SK-N-SH (cell line): ENCODE data around the gene ADD1. TPM values are rescaled to one million over a fixed set of nuclear protein-coding genes. Genes with fewer than 3 reads are reported as not detected.
"Not testable (repeated sequence)": the region's sequence is repeated elsewhere in the genome, so short reads cannot be mapped to it uniquely, and the experiment has no call there.

ENCODE experiments used
- CTCF ChIA-PET: fragments of 300-600, 350-600 bp; formaldehyde crosslinking; extraction: SDS; loops from one replicate; lab custom pipeline; 2021; lab: Yijun Ruan, JAX
- POLR2A ChIA-PET: fragments of 350-600 bp; sonication (Branson Sonifier 250); formaldehyde crosslinking; extraction: SDS; loops from one replicate; lab custom pipeline; 2020; ENCODE audit warnings: antibody characterized with exemption, inconsistent platforms; lab: Yijun Ruan, JAX
- DNase-seq: peaks from one replicate; pipeline ENCODE4 v3.0.0; 2012
- H2AFZ ChIP-seq: fragments of 200-600 bp; sonication (generic); 2 replicates; pipeline ENCODE4 v1.8.1; 2016; ENCODE audit warnings: antibody characterized with exemption, mild to moderate bottlenecking, low read depth
- H3F3A ChIP-seq: fragments of 200-600 bp; sonication (generic); replicated peaks from 2 replicates; pipeline ENCODE3; 2016; ENCODE audit warnings: antibody characterized with exemption, mild to moderate bottlenecking; ENCODE audit not compliant: insufficient read depth
- H3K27ac ChIP-seq, 2 experiments: fragments of 200-500 bp in 1 of 2; fragments of 200-600 bp in 1 of 2; sonication (Bioruptor generic) in 1 of 2; sonication (generic), shearing (Covaris generic) in 1 of 2; 2 replicates each; pipeline versions ENCODE4 v1.5.1 to v1.6.1; 2014 to 2016; ENCODE audit warnings: low read depth in 2 of 2, inconsistent platforms in 1 of 2, low read length in 1 of 2, mild to moderate bottlenecking in 1 of 2, mixed read lengths in 1 of 2
- H3K27me3 ChIP-seq: fragments of 200-600 bp; sonication (generic), shearing (Covaris generic); 2 replicates; pipeline ENCODE4 v1.6.1; 2016; ENCODE audit warnings: mixed run types; ENCODE audit not compliant: insufficient read depth
- H3K36me3 ChIP-seq, 2 experiments: fragments of 200-500 bp in 1 of 2; fragments of 200-600 bp in 1 of 2; sonication (Bioruptor generic) in 1 of 2; sonication (generic) in 1 of 2; replicated peaks in 1 of 2; 2 replicates each; pipeline versions ENCODE3 to v1.5.1; 2014 to 2016; ENCODE audit warnings: low read length in 1 of 2, mild to moderate bottlenecking in 1 of 2; ENCODE audit not compliant: insufficient read depth in 2 of 2, control insufficient read depth in 1 of 2
- H3K4me1 ChIP-seq, 2 experiments: fragments of 200-500 bp in 1 of 2; fragments of 200-600 bp in 1 of 2; sonication (Bioruptor generic) in 1 of 2; sonication (generic), shearing (Covaris generic) in 1 of 2; 2 replicates each; pipeline versions ENCODE4 v1.5.1 to v1.6.1; 2014 to 2016; ENCODE audit warnings: low read depth in 1 of 2, low read length in 1 of 2, mixed run types in 1 of 2; ENCODE audit not compliant: insufficient read depth in 2 of 2, control insufficient read depth in 1 of 2
- H3K4me2 ChIP-seq: fragments of 200-600 bp; sonication (generic), shearing (Covaris generic); 2 replicates; pipeline ENCODE4 v1.6.1; 2017; ENCODE audit warnings: mixed run types
- H3K4me3 ChIP-seq, 2 experiments: fragments of 200-500 bp in 1 of 2; fragments of 200-600 bp in 1 of 2; sonication (Bioruptor generic) in 1 of 2; sonication (generic), shearing (Covaris generic) in 1 of 2; 2 replicates each; pipeline versions ENCODE4 v1.5.1 to v1.8.1; 2014 to 2016; ENCODE audit warnings: low read depth in 2 of 2, inconsistent platforms in 1 of 2, low read length in 1 of 2, mild to moderate bottlenecking in 1 of 2, mixed read lengths in 1 of 2, moderate library complexity in 1 of 2
- H3K79me2 ChIP-seq: fragments of 200-600 bp; sonication (generic); 2 replicates; pipeline ENCODE4 v1.8.1; 2017; ENCODE audit warnings: mild to moderate bottlenecking; ENCODE audit not compliant: insufficient read depth
- H3K9ac ChIP-seq: fragments of 200-600 bp; sonication (generic); 2 replicates; pipeline ENCODE4 v1.6.1; 2017; ENCODE audit warnings: mixed run types
- H3K9me2 ChIP-seq: fragments of 200-600 bp; sonication (generic); 2 replicates; pipeline ENCODE4 v1.6.1; 2017; ENCODE audit warnings: mixed run types
- H3K9me3 ChIP-seq: fragments of 200-600 bp; sonication (generic); 2 replicates; pipeline ENCODE4 v1.6.1; 2017; ENCODE audit warnings: mixed run types, mild to moderate bottlenecking, moderate library complexity
- H4K20me1 ChIP-seq: fragments of 200-600 bp; sonication (generic); 2 replicates; pipeline ENCODE4 v1.6.1; 2017; ENCODE audit warnings: mild to moderate bottlenecking, mixed run types; ENCODE audit not compliant: insufficient read depth
- EZH2phosphoT487 ChIP-seq: fragments of 200-600 bp; sonication (generic); IDR thresholded peaks from 2 replicates; pipeline ENCODE4 v1.6.1; 2017; ENCODE audit warnings: low read depth, mixed run types, mild to moderate bottlenecking, antibody characterized with exemption, moderate library complexity, borderline replicate concordance
- FOXM1 ChIP-seq: IDR thresholded peaks from 2 replicates; pipeline ENCODE4 v1.4.0; 2012; ENCODE audit warnings: low read depth, mild to moderate bottlenecking
- IRF3 ChIP-seq: fragments of 150-350 bp; IDR thresholded peaks from 2 replicates; pipeline ENCODE4 v1.6.1; 2016; ENCODE audit warnings: mild to moderate bottlenecking, low read depth, low read length
- POLR2AphosphoS5 ChIP-seq: IDR thresholded peaks from 2 replicates; pipeline ENCODE4 v1.6.1; 2012; ENCODE audit warnings: low read depth, low read length
- RCOR1 ChIP-seq: fragments of 150-350 bp; IDR thresholded peaks from 2 replicates; pipeline ENCODE4 v1.6.1; 2017; ENCODE audit warnings: antibody characterized with exemption, low read length
- RXRA ChIP-seq: IDR thresholded peaks from 2 replicates; pipeline ENCODE4 v1.4.0; 2012; ENCODE audit warnings: low read depth, mild to moderate bottlenecking, borderline replicate concordance
- USF1 ChIP-seq: IDR thresholded peaks from 2 replicates; pipeline ENCODE4 v1.4.0; 2012; ENCODE audit warnings: low read depth, borderline replicate concordance
- YY1 ChIP-seq: IDR thresholded peaks from 2 replicates; pipeline ENCODE4 v1.4.0; 2012; ENCODE audit warnings: low read depth, mild to moderate bottlenecking
- WGBS: methylation state at CpG from one replicate; pipeline ENCODE4 v1.1.6; 2017; ENCODE audit warnings: low lambda C conversion rate; 5-methylcytosine and 5-hydroxymethylcytosine counted together
- polyA plus RNA-seq, 3 experiments: library from polyadenylated mRNA; depleted of rRNA; stranded (reverse); fragments of >200 nt; gene quantifications; 2 replicates each; pipeline ENCODE4 v1.2.3, GENCODE V29; 2012

Gene ADD1
- polyA plus RNA-seq, 1 of the 3 experiments (the other 2 are of a cell fraction), result 155 TPM

GRCh38 chr4:2944586-2945526 lies 101.2 kb downstream of the ADD1 start:
- H3K4me2 ChIP-seq, result no peak overlapping the region
- peaks cover 28 to 80% of the 10 kb centered on the region in 2 experiments for H3K36me3 ChIP-seq
- H3K27me3 ChIP-seq, result no peaks in the 10 kb centered on the region
- no peaks in the 10 kb centered on the region for H3K9me3 ChIP-seq
- H3K4me3 ChIP-seq, result no peak overlapping the region
- H4K20me1 ChIP-seq, result no peaks in the 10 kb centered on the region
- DNase-seq, result no peak
- CTCF ChIA-PET, result interaction anchor here (0.6 to 3.8 kb wide), 3 partner anchors 10 to 93 kb away, joined by 3 to 30 read pairs (median 3); no protein-coding TSS in a partner anchor
- 95% methylated on average over 24 of the region's 30 CpGs for WGBS
- no peak overlapping the region for H3K27ac ChIP-seq
- TF ChIP-seq RCOR1, result no peak
- TF ChIP-seq POLR2AphosphoS5, result no peak
- TF ChIP-seq IRF3, result no peak
- no peak for TF ChIP-seq FOXM1
- TF ChIP-seq YY1, result no peak
- no peak for TF ChIP-seq USF1
- TF ChIP-seq RXRA, result no peak
- TF ChIP-seq EZH2phosphoT487, result no peak
- H3K4me1 ChIP-seq, result no peaks in the 10 kb centered on the region
- no peaks in the 10 kb centered on the region for H3K9me2 ChIP-seq
- no peak overlapping the region for H2AFZ ChIP-seq
- POLR2A ChIA-PET, result no interaction called here
- no peak overlapping the region for H3K9ac ChIP-seq
- H3F3A ChIP-seq, result no peaks in the 10 kb centered on the region
- 0 out of 2 replicates have a peak, but pooled peaks cover 3% of the 10 kb centered on the region for H3K79me2 ChIP-seq

GRCh38 chr4:2945619-2946604 lies 102.3 kb downstream of the ADD1 start:
- DNase-seq, H3K9me2 ChIP-seq, H3K27me3 ChIP-seq, H3K4me3 ChIP-seq, H3K4me2 ChIP-seq, H3K9me3 ChIP-seq, H3K9ac ChIP-seq, H3K4me1 ChIP-seq, H4K20me1 ChIP-seq, H3F3A ChIP-seq, H3K27ac ChIP-seq, H3K79me2 ChIP-seq, H2AFZ ChIP-seq: not testable (repeated sequence)
- WGBS, result 92% methylated on average over 27 of the region's 30 CpGs
- ChIA-PET POLR2A (interaction anchor here (1.2 kb wide), 1 partner anchor 10 kb away, joined by 3 read pairs; no protein-coding TSS in a partner anchor), CTCF (interaction anchor here (0.9 to 3.8 kb wide), 3 partner anchors 9 to 92 kb away, joined by 3 to 30 read pairs (median 3); no protein-coding TSS in a partner anchor)
- H3K36me3 ChIP-seq, result peaks cover 28 to 82% of the 10 kb centered on the region in 2 experiments
